DND-41 (cell line): ENCODE data around the gene BTN2A1.

ENCODE experiments used
- ATAC-seq: fragments of 200-7000 bp; cut with Tn5 transposase; 3 replicates; pipeline ENCODE4 v1.9.1; 2021; ENCODE audit warnings: low read depth; ENCODE audit not compliant: insufficient read depth
- DNase-seq: peaks from one replicate; pipeline ENCODE4 v3.0.0-alpha.2; 2020
- H2AFZ ChIP-seq: 2 replicates; pipeline ENCODE4 v1.6.0; 2012; ENCODE audit warnings: low read depth, low read length
- H3K27ac ChIP-seq: 2 replicates; pipeline ENCODE4 v1.5.1; 2012; ENCODE audit warnings: low read length, inconsistent platforms
- H3K27me3 ChIP-seq: fragments of 200-600 bp; sonication (generic); 2 replicates; pipeline ENCODE4 v1.6.0; 2012; ENCODE audit warnings: low read length, mild to moderate bottlenecking, inconsistent platforms; ENCODE audit not compliant: insufficient read depth, poor library complexity
- H3K36me3 ChIP-seq: 2 replicates; pipeline ENCODE4 v1.5.1; 2012; ENCODE audit warnings: low read length, inconsistent platforms; ENCODE audit not compliant: insufficient read depth
- H3K4me1 ChIP-seq: 2 replicates; pipeline ENCODE4 v1.5.1; 2012; ENCODE audit warnings: mild to moderate bottlenecking, low read length; ENCODE audit not compliant: insufficient read depth
- H3K4me2 ChIP-seq: 2 replicates; pipeline ENCODE4 v1.6.0; 2012; ENCODE audit warnings: mild to moderate bottlenecking, moderate library complexity, low read length, inconsistent platforms; ENCODE audit not compliant: insufficient read depth
- H3K4me3 ChIP-seq, 2 experiments: fragments of 200-600 bp in 1 of 2; shearing (Covaris generic) in 1 of 2; 2 replicates each; pipeline ENCODE4 v1.5.1; 2012 to 2016; ENCODE audit warnings: inconsistent platforms in 2 of 2, low read length in 2 of 2, mild to moderate bottlenecking in 2 of 2, low read depth in 1 of 2, moderate library complexity in 1 of 2
- H3K79me2 ChIP-seq: 2 replicates; pipeline ENCODE4 v1.6.0; 2012; ENCODE audit warnings: low read length, inconsistent platforms; ENCODE audit not compliant: insufficient read depth
- H3K9ac ChIP-seq: 2 replicates; pipeline ENCODE4 v1.6.0; 2012; ENCODE audit warnings: low read depth, mild to moderate bottlenecking, inconsistent platforms, low read length, moderate library complexity
- H3K9me3 ChIP-seq: 2 replicates; pipeline ENCODE4 v1.5.1; 2012; ENCODE audit warnings: low read length, moderate library complexity, mild to moderate bottlenecking, inconsistent platforms; ENCODE audit not compliant: insufficient read depth, severe bottlenecking
- H4K20me1 ChIP-seq: 2 replicates; pipeline ENCODE4 v1.6.0; 2012; ENCODE audit warnings: low read length; ENCODE audit not compliant: insufficient read depth
- CTCF ChIP-seq: IDR thresholded peaks from 2 replicates; pipeline ENCODE4 v1.5.1; 2012; ENCODE audit warnings: borderline replicate concordance, low read length, moderate library complexity, mild to moderate bottlenecking; ENCODE audit not compliant: poor library complexity, severe bottlenecking; ENCODE audit errors: extremely low read depth
- EZH2 ChIP-seq: IDR thresholded peaks from 3 replicates; pipeline ENCODE4 v1.6.1; 2012; ENCODE audit warnings: borderline replicate concordance, low read depth, mild to moderate bottlenecking, moderate library complexity, low read length, inconsistent platforms; ENCODE audit not compliant: severe bottlenecking

The BTN2A1 gene

DNA sequence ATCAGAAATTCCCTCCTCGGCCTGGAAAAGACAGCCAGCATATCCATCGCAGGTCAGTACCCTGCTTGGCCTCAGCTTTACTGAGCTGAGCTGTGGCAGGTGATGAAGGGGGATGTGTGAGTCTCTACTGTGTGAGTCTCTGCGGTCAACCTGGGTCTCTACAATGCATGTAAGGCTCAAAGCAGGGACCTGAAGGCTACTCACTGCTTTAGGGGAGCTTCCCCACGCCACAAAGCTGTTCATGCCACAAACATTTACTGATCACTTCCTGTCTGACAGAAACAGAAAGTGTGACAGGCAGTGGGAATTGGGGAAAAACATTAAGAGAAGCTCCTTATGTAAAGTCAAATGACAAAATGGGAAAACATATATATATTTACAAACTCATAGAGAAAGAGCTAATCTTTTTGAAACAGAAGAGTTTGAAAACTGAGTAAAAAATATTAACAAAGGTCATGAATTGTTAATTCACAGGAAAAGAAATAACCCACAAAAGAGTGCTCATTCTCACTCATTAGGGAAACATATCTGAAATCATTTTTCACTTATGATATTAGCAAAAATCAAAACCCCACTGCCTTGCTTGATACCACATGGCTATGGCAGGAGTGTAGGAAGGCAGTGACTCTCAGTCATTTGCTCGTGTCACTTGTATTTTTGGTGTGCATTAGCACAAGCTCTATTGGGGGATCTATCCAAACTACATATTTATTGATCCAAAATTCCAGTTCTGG is 11.7 kb upstream of the BTN2A1 start:
- Histone ChIP-seq H3K27me3 (no peaks in the 10 kb centered on the region), H3K79me2 (peaks cover 16% of the 10 kb centered on the region), H3K9ac (no peak overlapping the region), H2AFZ (no peak overlapping the region), H3K4me3 (no peak overlapping the region), H3K27ac (peak overlapping the region; percentile 44; the same call in 1 of the 2 replicates), H4K20me1 (no peaks in the 10 kb centered on the region), H3K36me3 (peaks cover 43% of the 10 kb centered on the region), H3K4me2 (no peak overlapping the region), H3K4me1 (peaks cover 26% of the 10 kb centered on the region), H3K9me3 (no peaks in the 10 kb centered on the region)
- no peak for ATAC-seq
- TF ChIP-seq CTCF: no peak
- TF ChIP-seq EZH2: no peak
- no peak for DNase-seq

- H2AFZ ChIP-seq: no peak overlapping the region
- peaks cover 43% of the 10 kb centered on the region for H3K36me3 ChIP-seq
- H3K27me3 ChIP-seq: no peaks in the 10 kb centered on the region
- DNase-seq: no peak
- H3K4me1 ChIP-seq: peaks cover 15% of the 10 kb centered on the region
- no peak for ATAC-seq
- H3K27ac ChIP-seq: no peak overlapping the region
- TF ChIP-seq EZH2 (no peak), CTCF (no peak)
- no peak overlapping the region for H3K4me3 ChIP-seq
- no peak overlapping the region for H3K9ac ChIP-seq
- H3K79me2 ChIP-seq: peaks cover 5% of the 10 kb centered on the region; the same call in 1 of the 2 replicates
- H3K9me3 ChIP-seq: no peaks in the 10 kb centered on the region
- no peaks in the 10 kb centered on the region for H4K20me1 ChIP-seq
- H3K4me2 ChIP-seq: no peak overlapping the region
These were observed 10.5 kb upstream of the BTN2A1 start for GRCh38 chr6:26447257-26447656.

- H3K4me1 ChIP-seq: peaks cover 7% of the 10 kb centered on the region
- H3K79me2 ChIP-seq: no peaks in the 10 kb centered on the region
- no peak overlapping the region for H2AFZ ChIP-seq
- no peak overlapping the region for H3K4me3 ChIP-seq
- DNase-seq (no peak), ATAC-seq (no peak)
- no peak overlapping the region for H3K4me2 ChIP-seq
- H3K9ac ChIP-seq: no peak overlapping the region
- no peaks in the 10 kb centered on the region for H3K27me3 ChIP-seq
- H4K20me1 ChIP-seq: no peaks in the 10 kb centered on the region
- no peak overlapping the region for H3K27ac ChIP-seq
- H3K9me3 ChIP-seq: no peaks in the 10 kb centered on the region
- H3K36me3 ChIP-seq: peaks cover 31% of the 10 kb centered on the region
- TF ChIP-seq CTCF: no peak
- no peak for TF ChIP-seq EZH2
These were observed 7.5 kb upstream of the BTN2A1 start for GRCh38 chr6:26450240-26450639.
